ENCODE results near the gene RNPS1.
A peak's percentile ranks its signal among the peaks of the same experiment; 100 is the strongest.
"Not testable (repeated sequence)": the region's sequence is repeated elsewhere in the genome, so short reads cannot be mapped to it uniquely, and the experiment has no call there.

Gene RNPS1

GRCh38 chr16:2257726-2258125, 10.2 kb downstream of the RNPS1 start:
- DNase-seq (ENCODE audit: low read depth): no peak

GRCh38 chr16:2256531-2257140, 11.3 kb downstream of the RNPS1 start:
- DNase-seq (ENCODE audit: low read depth): no peak

GRCh38 chr16:2253293-2253692, 14.6 kb downstream of the RNPS1 start:
- DNase-seq (ENCODE audit: low read depth): no peak

GRCh38 chr16:2252806-2253148, 15.1 kb downstream of the RNPS1 start:
- no peak for DNase-seq (ENCODE audit: low read depth)

- DNase-seq (ENCODE audit: low read depth): peak; percentile 73
These were observed 16.4 kb downstream of the RNPS1 start, which contains the start of gene ECI1 for GRCh38 chr16:2251296-2252111. TSS of gene ECI1 (minus strand) at chr16:2251587. CDS start at chr16:2251566, 21 bp downstream.

- DNase-seq (ENCODE audit: low read depth): peak; percentile 24
These were observed 17.2 kb downstream of the RNPS1 start for GRCh38 chr16:2250652-2251295.

GRCh38 chr16:2246301-2246885, 21.5 kb downstream of the RNPS1 start:
- DNase-seq (ENCODE audit: low read depth): no peak

GRCh38 chr16:2244926-2245795, 22.8 kb downstream of the RNPS1 start:
- no peak for DNase-seq (ENCODE audit: low read depth)

- DNase-seq (ENCODE audit: low read depth): no peak
These were observed 23.6 kb downstream of the RNPS1 start for GRCh38 chr16:2244301-2244700.

GRCh38 chr16:2243781-2244180, 24.1 kb downstream of the RNPS1 start:
- DNase-seq (ENCODE audit: low read depth): no peak

GRCh38 chr16:2243031-2243528, 24.8 kb downstream of the RNPS1 start:
- DNase-seq (ENCODE audit: low read depth): no peak

- no peak for DNase-seq (ENCODE audit: low read depth)
These were observed 25.3 kb downstream of the RNPS1 start for GRCh38 chr16:2242598-2242997.

- not testable (repeated sequence) for DNase-seq (ENCODE audit: low read depth)
These were observed 27.6 kb downstream of the RNPS1 start for GRCh38 chr16:2240331-2240730.

GRCh38 chr16:2238838-2239675, 28.9 kb downstream of the RNPS1 start:
- no peak for DNase-seq (ENCODE audit: low read depth)

- no peak for DNase-seq (ENCODE audit: low read depth)
These were observed 29.6 kb downstream of the RNPS1 start for GRCh38 chr16:2238150-2238837.

GRCh38 chr16:2237493-2238149, 30.3 kb downstream of the RNPS1 start:
- DNase-seq (ENCODE audit: low read depth): no peak

GRCh38 chr16:2237102-2237482, 30.8 kb downstream of the RNPS1 start:
- DNase-seq (ENCODE audit: low read depth): no peak

GRCh38 chr16:2236337-2237101, 31.4 kb downstream of the RNPS1 start, which contains the start of gene DNASE1L2:
TSS of gene DNASE1L2 (plus strand) at chr16:2236444. CDS start at chr16:2236817, 373 bp downstream.
- DNase-seq (ENCODE audit: low read depth): no peak
